ENCODE results near the gene EDIL3.

DNA sequence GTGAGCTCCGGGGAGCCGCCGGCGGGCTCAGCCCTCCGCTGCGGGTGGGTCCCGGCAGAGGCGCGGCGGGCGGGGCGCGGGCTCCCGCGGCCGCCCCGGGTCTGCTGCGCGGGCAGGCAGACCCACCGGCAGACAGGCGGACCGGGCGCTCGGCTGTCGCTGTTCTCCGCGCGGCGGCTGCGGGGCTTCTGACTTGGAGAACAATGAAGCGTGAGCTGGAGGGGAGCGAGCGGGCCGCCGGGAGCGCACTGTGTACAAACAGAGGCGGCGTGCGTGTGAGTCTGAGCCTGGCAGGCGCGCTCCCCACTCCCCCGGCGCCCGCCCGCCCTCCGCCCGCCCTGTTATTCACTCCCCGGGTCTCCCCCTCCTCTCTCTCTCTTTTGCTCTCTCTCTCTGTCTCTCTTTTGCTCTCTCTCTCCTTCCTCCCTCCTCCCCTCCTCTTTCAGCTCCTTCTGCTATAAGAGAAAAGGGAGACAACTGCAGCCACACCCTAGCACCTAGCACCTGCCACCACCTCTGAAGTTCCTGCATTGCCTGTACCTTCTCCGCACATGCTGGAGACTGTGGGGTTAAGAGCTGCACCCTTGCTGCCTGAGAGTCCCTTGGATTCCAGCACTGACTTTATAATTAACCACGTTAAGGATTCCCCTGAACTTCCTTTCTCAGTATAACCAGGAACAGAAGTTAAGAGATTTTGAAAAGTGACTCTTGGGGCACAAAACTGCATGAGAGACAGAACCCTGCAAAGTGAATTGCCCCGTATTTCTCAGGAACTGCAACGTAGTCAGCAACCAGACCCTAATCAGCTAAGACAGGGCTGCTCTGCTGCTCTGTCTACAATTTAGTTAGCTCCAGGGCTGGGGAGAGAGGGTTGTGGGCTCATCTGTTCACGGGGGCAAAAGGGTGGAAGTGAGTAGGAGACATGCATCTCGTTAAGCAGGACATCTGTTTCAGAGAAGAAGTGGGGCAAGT, at the start of gene EDIL3:
- TF ChIP-seq POLR2AphosphoS5 (IDR thresholded peaks at IDR 0.05; ENCODE audit: low read depth, low read length) (no peak), TCF7L2 (IDR thresholded peaks at IDR 0.05; ENCODE audit: low read depth, low read length) (no peak)
- TF ChIP-seq, protein P1, sequence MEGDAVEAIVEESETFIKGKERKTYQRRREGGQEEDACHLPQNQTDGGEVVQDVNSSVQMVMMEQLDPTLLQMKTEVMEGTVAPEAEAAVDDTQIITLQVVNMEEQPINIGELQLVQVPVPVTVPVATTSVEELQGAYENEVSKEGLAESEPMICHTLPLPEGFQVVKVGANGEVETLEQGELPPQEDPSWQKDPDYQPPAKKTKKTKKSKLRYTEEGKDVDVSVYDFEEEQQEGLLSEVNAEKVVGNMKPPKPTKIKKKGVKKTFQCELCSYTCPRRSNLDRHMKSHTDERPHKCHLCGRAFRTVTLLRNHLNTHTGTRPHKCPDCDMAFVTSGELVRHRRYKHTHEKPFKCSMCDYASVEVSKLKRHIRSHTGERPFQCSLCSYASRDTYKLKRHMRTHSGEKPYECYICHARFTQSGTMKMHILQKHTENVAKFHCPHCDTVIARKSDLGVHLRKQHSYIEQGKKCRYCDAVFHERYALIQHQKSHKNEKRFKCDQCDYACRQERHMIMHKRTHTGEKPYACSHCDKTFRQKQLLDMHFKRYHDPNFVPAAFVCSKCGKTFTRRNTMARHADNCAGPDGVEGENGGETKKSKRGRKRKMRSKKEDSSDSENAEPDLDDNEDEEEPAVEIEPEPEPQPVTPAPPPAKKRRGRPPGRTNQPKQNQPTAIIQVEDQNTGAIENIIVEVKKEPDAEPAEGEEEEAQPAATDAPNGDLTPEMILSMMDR (IDR thresholded peaks at IDR 0.05), result no peak
